GM06990 (cell line): ENCODE measurements around the gene DYSF.

ENCODE experiments used
- DNase-seq: peaks from one replicate; pipeline ENCODE4 v3.0.0-alpha.2; 2011; ENCODE audit not compliant: insufficient read length; ENCODE audit errors: extremely low read depth
- H3K27me3 ChIP-seq: replicated peaks from 2 replicates; pipeline ENCODE4 v1.6.0; 2011; ENCODE audit warnings: low read length; ENCODE audit not compliant: control insufficient read depth, insufficient read depth
- H3K36me3 ChIP-seq: 2 replicates; pipeline ENCODE4 v1.5.1; 2011; ENCODE audit warnings: low read length; ENCODE audit not compliant: control insufficient read depth, insufficient read depth
- H3K4me3 ChIP-seq: replicated peaks from 2 replicates; pipeline ENCODE4 v1.5.1; 2011; ENCODE audit warnings: low read depth, mild to moderate bottlenecking, control low read depth, low read length
- CTCF ChIP-seq: IDR thresholded peaks from 2 replicates; pipeline ENCODE4 v1.5.1; 2011; ENCODE audit warnings: low read length, control low read depth, mild to moderate bottlenecking, inconsistent platforms; ENCODE audit not compliant: insufficient read depth, poor library complexity, severe bottlenecking

The DYSF gene

GRCh38 chr2:71502941-71503738, 49.8 kb downstream of the DYSF start:
- Histone ChIP-seq H3K4me3 (no peak overlapping the region), H3K36me3 (no peaks in the 10 kb centered on the region), H3K27me3 (no peaks in the 10 kb centered on the region; the same call in 1 of the 2 replicates)
- DNase-seq, result no peak
- TF ChIP-seq CTCF, result no peak

GRCh38 chr2:71503837-71504236, 50.5 kb downstream of the DYSF start:
- Histone ChIP-seq H3K36me3 (no peaks in the 10 kb centered on the region), H3K4me3 (no peak overlapping the region), H3K27me3 (no peaks in the 10 kb centered on the region; the same call in 1 of the 2 replicates)
- TF ChIP-seq CTCF, result no peak
- DNase-seq, result no peak

- H3K4me3 ChIP-seq, result no peak overlapping the region
- no peaks in the 10 kb centered on the region for H3K36me3 ChIP-seq
- no peak for DNase-seq
- no peaks in the 10 kb centered on the region; the same call in 1 of the 2 replicates for H3K27me3 ChIP-seq
- TF ChIP-seq CTCF, result no peak
Observed at GRCh38 chr2:71504611-71505010, 51.2 kb downstream of the DYSF start.

DNA sequence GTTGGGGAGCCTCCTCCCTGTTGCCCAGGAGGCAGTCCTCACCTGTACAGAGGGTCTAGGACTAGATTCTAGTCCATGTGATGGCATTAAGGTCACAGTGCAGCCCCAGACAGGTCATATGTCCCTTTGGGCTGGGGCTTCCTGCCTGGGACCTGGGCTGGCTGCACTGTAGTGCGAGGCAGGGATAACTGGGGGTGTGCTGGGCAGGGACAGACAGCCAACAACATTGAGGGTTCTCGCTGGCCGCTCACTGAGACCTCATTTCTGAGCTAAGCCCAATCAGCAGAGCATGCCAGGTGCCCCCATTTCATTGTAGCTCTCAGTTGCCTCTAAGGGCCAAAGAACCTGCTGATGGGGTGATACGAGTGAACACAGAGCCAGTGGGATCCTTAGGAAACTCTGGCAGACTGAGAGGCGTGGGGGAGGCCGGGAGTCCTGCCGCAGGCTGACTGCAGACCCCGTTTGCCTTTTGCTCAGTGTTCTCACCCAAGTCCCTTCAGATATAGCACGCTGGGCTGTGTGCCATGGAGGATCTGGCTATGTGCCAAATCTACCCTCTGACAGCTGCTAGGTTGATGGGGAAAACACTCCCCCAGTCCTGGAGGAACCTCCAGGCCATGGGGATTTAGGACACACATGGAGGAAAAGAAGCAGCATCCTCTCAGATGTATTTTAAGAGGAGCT, 51.9 kb downstream of the DYSF start:
- Histone ChIP-seq H3K4me3 (no peak overlapping the region), H3K36me3 (no peaks in the 10 kb centered on the region), H3K27me3 (no peaks in the 10 kb centered on the region; the same call in 1 of the 2 replicates)
- no peak for DNase-seq
- no peak for TF ChIP-seq CTCF

GRCh38 chr2:71505770-71506140, 52.4 kb downstream of the DYSF start:
- TF ChIP-seq CTCF, result no peak
- no peak for DNase-seq
- H3K4me3 ChIP-seq, result no peak overlapping the region
- H3K36me3 ChIP-seq, result no peaks in the 10 kb centered on the region
- H3K27me3 ChIP-seq, result no peaks in the 10 kb centered on the region; the same call in 1 of the 2 replicates
